Measurements from ENCODE around the gene RSKR. TPM values are rescaled to one million over a fixed set of nuclear protein-coding genes. Genes with fewer than 3 reads are reported as not detected.

Gene RSKR
- total and polyA plus RNA-seq, 2 of the 4 experiments (the other 2 are of a cell fraction): 2.2 to 6.8 TPM

DNA sequence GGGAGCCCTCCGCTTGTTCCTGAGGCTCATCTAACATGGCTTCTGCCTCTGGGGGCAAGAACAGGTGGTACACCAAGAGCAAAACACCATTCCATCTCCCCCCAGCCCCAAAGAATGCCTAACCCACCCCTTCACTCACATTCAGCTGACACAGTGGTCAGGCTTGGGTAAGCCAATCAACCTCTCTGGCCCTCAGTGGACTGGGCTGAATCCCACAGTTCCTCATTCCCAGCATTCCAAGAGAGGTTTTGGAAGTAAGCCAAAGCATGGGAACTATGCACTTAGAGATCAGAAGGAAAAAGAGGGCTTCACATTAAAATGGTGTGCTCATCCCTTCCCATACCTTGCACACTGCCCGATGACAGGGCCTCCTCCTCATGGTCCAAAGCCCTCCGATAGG is 50.5 kb downstream of the RSKR start:
- Histone ChIP-seq H3K79me1 (ENCODE audit: low read depth in 1 of 2, low read length in 2 of 2) (peaks cover 8 to 33% of the 10 kb centered on the region in 2 experiments; a peak in 3 of 4 replicates), H2AK9ac (replicated peaks; ENCODE audit: low read depth, low read length, poor library complexity) (peak overlapping the region; percentile 60), H3K56ac (ENCODE audit: extremely low read depth, insufficient read depth, low read length) (no peak overlapping the region), H4K5ac (ENCODE audit: low read depth, low read length) (peak overlapping the region; percentile 37; the same call in 1 of the 2 replicates), H3K4me2 (ENCODE audit: low read depth, low read length) (peak overlapping the region; percentile 11; the same call in 1 of the 2 replicates), H3K14ac (replicated peaks; ENCODE audit: low read depth, low read length) (peak overlapping the region; percentile 13; the same call in 1 of the 2 replicates), H4K8ac (ENCODE audit: low read depth in 2 of 2, low read length in 2 of 2) (peak overlapping the region; percentile 29 to 44; a peak in 2 of 4 replicates), H3K27me3 (ENCODE audit: control insufficient read depth, insufficient read depth, low read length) (no peaks in the 10 kb centered on the region), H3K4me1 (ENCODE audit: control insufficient read depth, insufficient read depth, low read length) (peaks cover 7% of the 10 kb centered on the region), H3K4ac (ENCODE audit: low read depth, low read length) (peak overlapping the region; percentile 88), H2AFZ (replicated peaks; ENCODE audit: low read length, poor library complexity) (peak overlapping the region; percentile 58), H3K27ac (ENCODE audit: insufficient read depth, low read length) (peak overlapping the region; percentile 26; the same call in 1 of the 2 replicates), H3K4me3 (ENCODE audit: insufficient read depth, low read depth, low read length) (no peak overlapping the region), H2BK15ac (ENCODE audit: low read depth, low read length) (no peak overlapping the region), H3K23ac (ENCODE audit: low read depth, low read length) (peak overlapping the region; percentile 8; the same call in 1 of the 2 replicates), H3K9me3 (ENCODE audit: control insufficient read depth, insufficient read depth, low read length) (no peaks in the 10 kb centered on the region), H4K91ac (ENCODE audit: insufficient read depth, low read depth, low read length) (peak overlapping the region; percentile 54), H2AK5ac (ENCODE audit: low read depth, low read length) (peak overlapping the region; percentile 85), H2BK5ac (ENCODE audit: low read depth, low read length, poor library complexity, severe bottlenecking) (peak overlapping the region; percentile 46), H2BK120ac (ENCODE audit: low read depth, low read length) (peak overlapping the region; percentile 52; the same call in 1 of the 2 replicates), H2BK20ac (ENCODE audit: low read depth, low read length) (peak overlapping the region; percentile 55; the same call in 1 of the 2 replicates), H3K9me1 (ENCODE audit: insufficient read depth, low read length) (peaks cover 13% of the 10 kb centered on the region), H3K9ac (ENCODE audit: low read depth, low read length) (no peak overlapping the region), H3K18ac (ENCODE audit: low read depth, low read length) (no peak overlapping the region), H4K20me1 (ENCODE audit: insufficient read depth, low read length) (peaks cover 4% of the 10 kb centered on the region; the same call in 1 of the 2 replicates), H3K36me3 (ENCODE audit: control insufficient read depth, insufficient read depth, low read length) (peaks cover 17% of the 10 kb centered on the region)
- no peak for TF ChIP-seq SMC3 (IDR thresholded peaks at IDR 0.05; ENCODE audit: low read depth, low read length)
- TF ChIP-seq CEBPB (IDR thresholded peaks at IDR 0.05; ENCODE audit: low read depth, low read length): no peak
- TF ChIP-seq CHD1 (IDR thresholded peaks at IDR 0.05; ENCODE audit: low read depth, low read length): no peak
- no peak for TF ChIP-seq BHLHE40 (IDR thresholded peaks at IDR 0.05; ENCODE audit: low read depth, low read length)
- TF ChIP-seq RCOR1 (IDR thresholded peaks at IDR 0.05; ENCODE audit: insufficient replicate concordance, low read length): no peak
- TF ChIP-seq NFE2L2 (IDR thresholded peaks at IDR 0.05; ENCODE audit: low read depth, low read length): no peak
- no peak for TF ChIP-seq FOS (IDR thresholded peaks at IDR 0.05; ENCODE audit: low read depth, low read length)
- in situ Hi-C loops (cut with MboI; ENCODE audit: low sequenced_read_pairs): no loop called here
- WGBS, 2 experiments (ENCODE audit: extremely low coverage in 2 of 2, insufficient read length in 1 of 2): no CpG with 5 or more reads among the region's 3 CpGs
- DNase-seq (peak; percentile 60), ATAC-seq (ENCODE audit: low read depth) (peak; percentile 96)
- dilution Hi-C loops (cut with HindIII; ENCODE audit: low sequenced_read_pairs, unreplicated experiment): no loop called here
- ChIA-PET CTCF (no interaction called here), POLR2A (ENCODE audit: unreplicated experiment) (no interaction called here)
- BruUV-seq (replicated peaks): no TSS peak
- intact Hi-C loops (cut with micrococcal nuclease): no loop called here

Other genes with a start within 250 kb of the RSKR start
- gene SEBOX, start 249.0 kb downstream of the RSKR start, total RNA-seq (2012; rRNA removed): not detected in 2 replicates
- gene SEBOX, start 249.0 kb downstream of the RSKR start, polyA plus RNA-seq (2012; rRNA removed): not detected in 2 replicates
- gene VTN, start 243.9 kb downstream of the RSKR start, total RNA-seq (2012; rRNA removed): under 0.01 and 0.18 TPM in 2 replicates
- gene VTN, start 243.9 kb downstream of the RSKR start, polyA plus RNA-seq (2012; rRNA removed): 0.89 and 1.0 TPM in 2 replicates
- gene SARM1, start 242.5 kb downstream of the RSKR start, total RNA-seq (2012; rRNA removed): 2.5 and 3.4 TPM in 2 replicates
- 10.3 and 11.4 TPM in 2 replicates for gene SARM1, start 242.5 kb downstream of the RSKR start, polyA plus RNA-seq (2012; rRNA removed)
- gene SLC46A1, start 208.0 kb downstream of the RSKR start, total RNA-seq (2012; rRNA removed): 2.7 and 2.8 TPM in 2 replicates
- 3.9 and 4.0 TPM in 2 replicates for gene SLC46A1, start 208.0 kb downstream of the RSKR start, polyA plus RNA-seq (2012; rRNA removed)
- not detected in 2 replicates for gene SLC13A2, start 140.5 kb downstream of the RSKR start, total RNA-seq (2012; rRNA removed)
- gene SLC13A2, start 140.5 kb downstream of the RSKR start, polyA plus RNA-seq (2012; rRNA removed): not detected in 2 replicates
- not detected in 2 replicates for gene FOXN1, start 107.8 kb downstream of the RSKR start, total RNA-seq (2012; rRNA removed)
- gene FOXN1, start 107.8 kb downstream of the RSKR start, polyA plus RNA-seq (2012; rRNA removed): not detected in 2 replicates
- gene UNC119, start 61.6 kb downstream of the RSKR start, total RNA-seq (2012; rRNA removed): 21.7 and 22.4 TPM in 2 replicates
- gene UNC119, start 61.6 kb downstream of the RSKR start, polyA plus RNA-seq (2012; rRNA removed): 57.4 and 63.2 TPM in 2 replicates
- gene PIGS, start 42.7 kb downstream of the RSKR start, total RNA-seq (2012; rRNA removed): 27.5 and 28.7 TPM in 2 replicates
- gene PIGS, start 42.7 kb downstream of the RSKR start, polyA plus RNA-seq (2012; rRNA removed): 77.9 and 78.9 TPM in 2 replicates
- 46.1 and 47.0 TPM in 2 replicates for gene ALDOC, start 37.3 kb downstream of the RSKR start, total RNA-seq (2012; rRNA removed)
- gene ALDOC, start 37.3 kb downstream of the RSKR start, polyA plus RNA-seq (2012; rRNA removed): 62.6 and 69.7 TPM in 2 replicates
- gene SPAG5, start 15.2 kb downstream of the RSKR start, total RNA-seq (2012; rRNA removed): 55.5 and 60.8 TPM in 2 replicates
- 40.3 and 47.3 TPM in 2 replicates for gene SPAG5, start 15.2 kb downstream of the RSKR start, polyA plus RNA-seq (2012; rRNA removed)
- 146 and 174 TPM in 2 replicates for gene BLTP2, start 31.0 kb upstream of the RSKR start, total RNA-seq (2012; rRNA removed)
- gene BLTP2, start 31.0 kb upstream of the RSKR start, polyA plus RNA-seq (2012; rRNA removed): 42.3 and 49.0 TPM in 2 replicates
- 79.2 and 81.7 TPM in 2 replicates for gene SDF2, start 47.7 kb upstream of the RSKR start, total RNA-seq (2012; rRNA removed)
- gene SDF2, start 47.7 kb upstream of the RSKR start, polyA plus RNA-seq (2012; rRNA removed): 76.0 and 80.8 TPM in 2 replicates
- gene SUPT6H, start 48.0 kb upstream of the RSKR start, total RNA-seq (2012; rRNA removed): 44.8 and 45.0 TPM in 2 replicates
- gene SUPT6H, start 48.0 kb upstream of the RSKR start, polyA plus RNA-seq (2012; rRNA removed): 40.0 and 41.4 TPM in 2 replicates
- gene PROCA1, start 97.7 kb upstream of the RSKR start, total RNA-seq (2012; rRNA removed): 0.28 and 0.36 TPM in 2 replicates
- 1.7 and 3.0 TPM in 2 replicates for gene PROCA1, start 97.7 kb upstream of the RSKR start, polyA plus RNA-seq (2012; rRNA removed)
- gene RAB34, start 103.7 kb upstream of the RSKR start, total RNA-seq (2012; rRNA removed): 304 and 351 TPM in 2 replicates
- gene RAB34, start 103.7 kb upstream of the RSKR start, polyA plus RNA-seq (2012; rRNA removed): 374 and 387 TPM in 2 replicates
- 572 and 596 TPM in 2 replicates for gene RPL23A, start 105.8 kb upstream of the RSKR start, total RNA-seq (2012; rRNA removed)
- 958 and 1,004 TPM in 2 replicates for gene RPL23A, start 105.8 kb upstream of the RSKR start, polyA plus RNA-seq (2012; rRNA removed)
- 3.6 and 3.9 TPM in 2 replicates for gene TLCD1, start 112.0 kb upstream of the RSKR start, total RNA-seq (2012; rRNA removed)
- 8.7 and 9.3 TPM in 2 replicates for gene TLCD1, start 112.0 kb upstream of the RSKR start, polyA plus RNA-seq (2012; rRNA removed)
- 3.1 and 5.2 TPM in 2 replicates for gene NEK8, start 114.6 kb upstream of the RSKR start, total RNA-seq (2012; rRNA removed)
- gene NEK8, start 114.6 kb upstream of the RSKR start, polyA plus RNA-seq (2012; rRNA removed): 4.1 and 4.6 TPM in 2 replicates
- gene TRAF4, start 129.8 kb upstream of the RSKR start, total RNA-seq (2012; rRNA removed): 27.5 and 36.9 TPM in 2 replicates
- gene TRAF4, start 129.8 kb upstream of the RSKR start, polyA plus RNA-seq (2012; rRNA removed): 63.2 and 75.6 TPM in 2 replicates
- gene FAM222B, start 228.6 kb upstream of the RSKR start, total RNA-seq (2012; rRNA removed): 2.2 and 2.5 TPM in 2 replicates
- gene FAM222B, start 228.6 kb upstream of the RSKR start, polyA plus RNA-seq (2012; rRNA removed): 10.8 and 11.4 TPM in 2 replicates
- 25.8 and 34.1 TPM in 2 replicates for gene ERAL1, start 240.8 kb upstream of the RSKR start, total RNA-seq (2012; rRNA removed)
- gene ERAL1, start 240.8 kb upstream of the RSKR start, polyA plus RNA-seq (2012; rRNA removed): 62.3 and 71.3 TPM in 2 replicates